ENCODE measurements around the gene ST6GALNAC2.

Gene ST6GALNAC2

DNA sequence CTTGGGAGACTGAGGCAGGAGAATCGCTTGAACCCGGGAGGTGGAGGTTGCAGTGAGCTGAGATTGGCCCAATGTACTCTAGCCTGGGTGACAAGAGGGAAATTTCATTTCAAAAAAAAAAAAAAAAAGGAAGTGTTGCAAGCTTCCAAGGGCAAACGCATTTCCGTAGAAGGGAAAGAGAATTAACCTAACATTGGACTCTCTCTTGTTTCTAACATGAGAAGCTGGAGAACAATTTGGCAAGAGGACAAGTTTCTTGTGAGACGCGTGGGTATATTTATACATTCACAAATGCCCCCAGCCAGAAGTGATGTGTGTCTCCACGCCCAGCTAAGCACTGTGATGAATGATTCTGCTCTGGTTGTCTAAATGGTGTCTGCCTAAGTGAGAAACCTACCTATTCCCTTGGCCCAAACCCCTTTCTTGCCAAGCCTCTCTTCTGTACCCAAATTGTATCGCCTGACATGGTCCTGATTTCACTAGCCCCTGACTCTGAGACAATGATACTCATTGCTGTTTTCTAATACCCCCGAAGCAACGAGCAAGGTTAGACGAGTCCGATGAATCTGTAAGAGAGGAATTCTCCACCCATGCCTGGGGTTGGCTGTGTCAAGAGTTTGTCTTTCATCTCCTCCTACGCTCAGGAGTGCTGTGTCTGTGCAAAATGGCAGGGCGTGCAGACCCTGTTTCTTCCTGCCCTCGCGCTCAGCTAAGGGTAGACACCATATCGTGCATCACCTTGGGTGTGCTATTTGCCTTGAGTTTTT lies 14.2 kb upstream of the ST6GALNAC2 start:
- DNase-seq: no peak

DNA sequence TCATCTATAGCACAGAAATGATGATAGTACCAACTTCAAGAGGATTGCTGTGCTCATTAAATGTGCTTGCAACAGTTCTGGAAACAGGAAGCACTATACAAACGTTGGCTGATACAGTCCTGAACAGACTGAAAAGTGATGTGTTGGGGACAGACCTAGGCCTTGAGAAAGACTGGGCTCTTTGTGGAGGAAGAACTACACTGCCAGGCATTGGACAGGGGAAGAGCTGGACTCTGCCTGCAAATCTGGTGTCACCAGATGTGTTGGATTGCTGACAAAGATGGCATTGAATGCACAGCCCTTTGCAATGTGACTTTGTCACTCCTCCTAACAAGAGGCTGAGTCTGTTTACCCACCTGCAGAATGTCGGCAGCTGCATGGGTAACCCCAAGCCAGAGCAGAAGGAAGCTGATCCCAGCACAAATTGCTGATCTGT lies 12.4 kb upstream of the ST6GALNAC2 start:
- no peak for DNase-seq

DNA sequence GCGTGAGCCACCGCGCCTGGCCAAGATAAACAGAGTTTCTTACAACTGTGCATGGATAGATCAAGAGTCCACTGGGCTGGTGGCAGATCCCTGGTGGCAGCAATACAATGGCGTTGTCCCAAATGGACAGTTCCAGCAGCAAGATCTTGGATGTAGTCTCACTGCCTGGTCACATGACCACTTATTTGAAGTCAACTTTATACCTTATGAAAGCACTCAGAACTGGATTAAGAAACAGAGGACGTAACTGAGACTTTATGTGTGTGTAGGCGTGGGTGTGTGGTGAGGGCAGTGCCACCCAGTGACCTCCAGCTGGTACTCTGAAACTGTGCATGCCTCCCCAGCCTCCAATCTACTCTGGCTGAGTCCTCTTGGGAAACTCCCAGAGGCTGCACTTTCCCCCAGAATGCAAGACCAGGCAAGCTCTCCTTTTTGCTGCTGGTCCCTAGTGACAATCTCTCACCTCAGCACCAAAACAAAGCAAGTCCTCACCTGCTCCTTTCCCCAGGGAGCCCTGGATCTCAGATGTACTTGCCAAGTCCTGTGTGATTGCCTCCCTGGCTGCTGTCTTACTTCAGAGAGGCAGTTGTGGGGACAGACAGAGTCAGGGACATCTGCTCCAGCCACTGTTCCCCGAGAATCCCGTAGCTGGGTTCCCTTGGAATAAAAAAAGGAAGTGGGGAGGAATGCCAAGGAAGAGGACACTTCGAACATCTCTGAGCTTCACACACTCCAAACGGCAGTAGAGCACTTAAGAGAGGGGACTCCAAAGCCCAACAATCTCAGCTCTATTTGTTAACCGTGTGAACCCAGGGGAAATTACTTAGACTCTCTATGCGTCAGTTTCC lies 11.7 kb upstream of the ST6GALNAC2 start:
- DNase-seq: no peak

DNA sequence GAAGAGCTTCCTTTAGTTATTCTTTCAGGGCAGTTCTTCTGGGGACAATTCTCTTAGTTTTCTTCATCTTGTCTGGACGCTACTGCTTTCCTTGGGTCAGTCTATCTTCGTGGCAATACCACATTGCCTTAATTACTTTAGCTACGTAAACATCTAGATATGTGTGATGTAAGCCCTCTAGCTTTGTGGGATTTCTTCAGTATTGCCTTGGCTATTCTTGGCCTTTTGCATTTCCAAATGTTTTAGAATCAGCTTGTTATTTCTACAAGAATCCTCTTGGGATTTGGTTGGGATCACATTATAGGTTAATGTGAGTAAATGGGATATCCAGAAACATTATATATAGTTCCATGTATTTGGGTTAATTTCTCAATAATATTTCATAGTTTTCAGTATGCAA lies 9.0 kb upstream of the ST6GALNAC2 start:
- no peak for DNase-seq

DNA sequence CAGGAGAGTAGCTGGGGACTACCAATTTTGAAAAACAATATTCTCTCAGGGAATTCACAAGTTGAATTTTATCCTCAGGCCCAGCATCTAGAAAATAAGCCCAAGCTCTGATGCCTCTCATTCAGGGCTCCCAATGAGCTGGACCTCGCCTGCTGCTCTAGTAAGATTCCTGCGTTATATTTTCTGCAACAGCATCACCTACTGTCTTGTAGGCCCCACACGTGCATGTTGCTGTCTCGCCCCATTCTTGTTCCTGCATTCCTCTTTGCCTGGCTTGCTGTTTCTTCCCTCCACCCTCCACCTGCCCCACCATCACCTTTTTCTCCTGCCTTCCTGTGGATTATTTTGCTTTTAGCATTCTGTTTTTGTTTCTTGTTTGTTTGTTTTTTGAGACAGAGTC lies 8.3 kb upstream of the ST6GALNAC2 start:
- DNase-seq: no peak

DNA sequence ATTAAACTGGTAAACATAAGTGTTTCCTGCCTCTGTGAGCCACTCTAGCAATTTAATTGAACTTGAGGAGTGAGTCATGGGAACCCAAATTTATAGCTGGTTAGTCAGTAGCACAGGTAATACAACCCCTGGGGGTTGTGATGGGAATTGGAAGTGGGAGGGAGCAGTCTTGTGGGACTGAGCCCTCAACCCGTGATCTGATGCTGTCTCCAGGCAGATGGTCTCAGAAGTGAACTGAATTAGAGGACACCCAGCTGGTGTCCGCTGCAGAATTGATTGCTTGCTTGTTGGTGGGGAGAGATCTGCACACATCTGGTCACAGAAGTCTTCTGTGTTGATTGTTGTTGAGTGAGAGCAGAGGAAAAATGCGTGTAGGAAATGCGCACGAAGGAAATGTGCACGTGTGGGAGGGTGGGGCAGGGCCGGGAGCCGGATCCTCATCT lies 7.7 kb upstream of the ST6GALNAC2 start:
- no peak for DNase-seq

DNA sequence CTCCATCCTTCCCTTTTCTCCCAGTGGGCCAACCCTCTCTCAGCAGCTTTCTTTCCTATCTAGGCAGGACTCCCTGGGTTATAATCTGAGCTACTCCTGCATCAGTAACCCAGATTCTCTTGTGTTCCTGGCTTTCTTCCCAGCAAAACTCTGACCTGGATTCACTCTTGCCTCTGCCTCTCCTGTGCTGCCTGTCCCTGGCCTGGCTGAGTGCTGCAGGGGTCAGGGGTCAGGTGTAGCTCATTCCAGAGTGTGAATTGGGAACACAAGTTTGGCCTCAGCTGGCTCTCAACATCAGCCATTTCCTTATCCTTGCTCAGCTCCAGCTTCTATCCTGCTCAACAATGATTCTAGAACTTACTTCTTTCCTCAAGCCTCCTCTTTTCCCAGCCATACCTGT lies 2.5 kb upstream of the ST6GALNAC2 start:
- DNase-seq: no peak

DNA sequence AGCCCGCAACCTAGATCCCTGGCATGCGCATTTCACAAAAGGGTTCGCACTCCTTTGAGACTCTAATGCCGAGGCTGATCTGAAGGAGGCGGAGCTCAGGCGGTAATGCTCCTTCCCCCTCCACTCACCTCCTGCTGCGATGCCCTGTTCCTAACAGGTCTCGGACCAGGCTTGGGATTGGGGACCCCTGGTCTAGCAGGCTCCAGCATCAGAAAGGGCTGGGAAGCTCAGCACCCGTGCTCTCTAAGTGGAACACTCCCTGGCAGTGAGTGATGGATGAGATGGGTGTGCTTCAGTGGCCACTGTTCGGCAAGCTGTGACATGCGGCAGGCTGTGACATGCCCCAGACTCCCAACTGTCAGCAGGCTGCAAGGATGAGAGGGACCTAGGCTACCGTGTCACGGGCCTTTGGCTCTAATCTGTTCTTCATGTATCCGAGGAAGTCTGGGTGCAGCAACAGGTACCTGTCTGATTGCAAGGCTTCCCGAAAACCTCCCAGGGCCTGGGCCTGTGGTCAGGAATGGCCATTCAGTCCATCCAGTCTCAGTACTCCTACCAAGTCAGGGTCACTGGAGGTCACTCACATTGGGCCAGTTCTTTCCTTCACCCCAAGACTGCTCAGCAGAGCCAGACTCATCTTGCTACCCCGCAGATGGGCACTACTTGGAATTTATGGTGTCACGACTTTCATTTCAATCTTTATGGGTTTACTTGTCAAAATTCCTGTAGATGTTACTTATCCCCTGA lies 1.3 kb upstream of the ST6GALNAC2 start:
- no peak for DNase-seq

DNA sequence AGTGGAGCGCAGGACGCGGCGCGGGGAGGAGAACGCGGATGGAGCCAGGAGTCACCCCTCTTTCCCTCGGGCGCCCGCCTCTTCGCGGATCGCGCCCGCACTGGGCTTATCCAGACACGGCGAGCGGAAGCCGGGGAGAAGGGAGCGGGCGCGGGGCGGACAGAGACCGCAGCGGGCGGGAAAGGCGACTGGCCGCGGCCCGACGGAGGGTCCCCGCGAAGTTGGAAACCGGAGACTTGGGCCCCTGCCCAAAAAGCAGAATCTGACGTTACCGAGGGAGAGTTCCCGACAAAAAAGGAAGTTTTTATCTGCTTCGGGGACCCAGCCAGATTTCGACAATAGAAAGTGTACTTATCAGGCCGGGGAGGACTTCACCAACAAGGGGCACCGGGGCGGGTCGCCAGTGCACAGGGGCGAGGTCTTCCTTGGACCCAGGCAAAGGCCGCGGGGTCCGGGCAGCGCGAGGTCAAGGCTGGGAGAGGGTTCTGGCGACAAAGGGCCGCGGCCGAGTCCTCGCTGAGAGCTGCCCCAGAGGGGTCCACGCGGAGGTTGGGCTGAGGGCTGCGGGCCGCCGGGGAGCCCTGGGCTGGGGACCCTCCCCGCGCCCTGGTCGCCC lies 519 bp downstream of the ST6GALNAC2 start:
- no peak for DNase-seq

DNA sequence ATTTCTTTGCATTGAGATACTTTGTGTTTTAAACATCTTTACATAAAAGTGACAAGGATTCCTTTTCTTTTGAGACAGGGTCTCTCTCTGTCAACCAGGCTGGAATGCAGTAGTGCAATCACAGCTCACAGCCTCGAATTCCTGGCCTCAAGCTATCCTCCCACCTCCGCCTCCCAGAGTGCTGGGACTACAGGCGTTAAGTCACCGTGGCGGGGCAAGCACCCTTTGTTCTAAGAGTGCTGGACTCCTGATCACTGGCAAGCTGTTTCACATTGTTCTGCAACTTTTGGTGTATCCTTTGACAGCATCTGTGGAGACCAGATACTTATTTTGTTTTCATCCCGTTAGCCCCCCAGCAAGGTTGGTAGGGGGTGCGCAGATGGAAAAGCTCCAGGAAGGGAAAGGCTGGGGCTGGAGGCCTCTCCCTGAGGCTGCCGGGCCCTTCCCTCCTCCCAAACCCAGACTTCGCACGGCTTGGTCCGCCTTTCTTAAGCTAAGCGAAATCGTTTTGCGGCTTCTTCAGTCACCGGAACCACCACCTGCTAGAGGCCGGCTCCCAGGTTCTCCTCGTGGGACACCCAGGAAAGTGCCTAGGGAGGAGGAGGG lies 1.1 kb downstream of the ST6GALNAC2 start:
- DNase-seq: no peak

DNA sequence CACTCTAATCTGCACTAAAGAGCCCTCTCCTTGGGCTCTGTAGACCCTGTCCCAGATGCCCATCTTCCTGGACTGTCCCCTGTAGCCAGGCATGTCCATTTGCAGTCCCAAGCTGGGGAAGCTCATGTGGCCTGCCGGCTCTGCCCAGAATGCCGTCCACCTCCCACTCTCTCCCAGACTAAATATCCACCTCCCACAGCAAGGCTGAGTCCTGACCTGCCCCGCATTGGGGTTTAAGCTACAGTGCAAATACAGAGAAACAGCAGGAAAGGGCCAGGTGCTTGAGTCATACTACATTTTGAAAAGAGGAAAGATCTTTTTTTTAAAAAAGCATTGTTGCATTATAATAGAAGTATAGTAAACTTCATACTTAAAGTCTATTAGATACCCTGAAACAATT lies 3.0 kb downstream of the ST6GALNAC2 start:
- DNase-seq: no peak

DNA sequence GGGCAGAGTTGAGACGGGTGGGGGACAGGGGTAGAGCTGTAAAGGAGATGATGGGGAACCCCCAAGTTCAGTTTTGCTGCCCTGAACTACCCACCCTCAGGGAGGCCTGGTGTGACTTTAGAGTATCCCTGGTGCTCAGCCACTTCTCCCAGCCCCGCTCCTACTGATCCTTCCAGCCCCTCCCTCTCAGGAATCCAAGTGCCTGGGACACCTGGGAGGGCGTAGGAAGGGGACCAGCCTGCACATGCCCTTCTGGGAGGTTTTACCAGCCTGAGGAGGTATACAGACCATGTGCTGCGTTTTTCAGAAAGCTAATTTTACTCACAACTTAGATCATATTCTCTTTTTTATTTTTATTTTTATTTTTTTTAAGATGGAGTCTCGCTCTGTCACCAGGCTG lies 4.1 kb downstream of the ST6GALNAC2 start:
- no peak for DNase-seq

DNA sequence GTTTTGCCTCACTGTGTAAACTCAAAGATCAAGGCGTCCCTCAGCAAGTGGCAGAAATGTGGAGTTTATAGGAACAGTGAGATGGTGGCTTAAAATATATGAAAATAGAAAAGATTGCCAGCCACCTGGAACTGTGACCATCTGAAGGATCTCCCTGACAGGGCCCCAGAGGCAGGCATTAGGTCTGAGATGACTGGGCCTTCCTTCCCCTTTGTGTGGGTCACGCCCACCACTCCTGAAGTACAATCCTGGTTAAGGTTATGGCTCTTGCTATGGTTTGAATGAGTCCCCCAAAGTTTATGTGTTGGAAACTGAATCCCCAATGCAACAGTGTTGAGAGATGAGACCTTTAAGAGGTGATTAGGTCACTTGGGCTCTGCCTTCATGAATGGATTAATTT lies 6.4 kb downstream of the ST6GALNAC2 start:
- DNase-seq: no peak

DNA sequence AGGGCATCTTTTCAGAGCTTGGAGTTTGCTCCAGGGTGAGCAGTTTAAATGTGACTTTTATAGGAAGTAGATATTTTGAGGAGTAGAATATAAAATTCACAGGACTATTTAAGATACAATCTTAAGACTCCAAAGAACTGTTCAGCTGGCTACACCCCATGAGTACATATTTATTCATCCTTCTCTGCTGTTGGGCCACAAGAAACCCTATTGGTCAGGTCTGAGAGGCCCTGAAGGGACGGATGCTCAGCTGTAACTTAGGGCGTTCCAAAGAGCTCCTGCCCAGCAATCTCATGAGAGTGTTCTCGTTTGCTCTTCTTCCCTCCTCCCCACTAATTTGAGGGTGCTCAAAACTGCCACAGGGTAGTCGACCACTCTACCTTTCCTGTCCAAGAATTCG lies 7.3 kb downstream of the ST6GALNAC2 start:
- DNase-seq: no peak

DNA sequence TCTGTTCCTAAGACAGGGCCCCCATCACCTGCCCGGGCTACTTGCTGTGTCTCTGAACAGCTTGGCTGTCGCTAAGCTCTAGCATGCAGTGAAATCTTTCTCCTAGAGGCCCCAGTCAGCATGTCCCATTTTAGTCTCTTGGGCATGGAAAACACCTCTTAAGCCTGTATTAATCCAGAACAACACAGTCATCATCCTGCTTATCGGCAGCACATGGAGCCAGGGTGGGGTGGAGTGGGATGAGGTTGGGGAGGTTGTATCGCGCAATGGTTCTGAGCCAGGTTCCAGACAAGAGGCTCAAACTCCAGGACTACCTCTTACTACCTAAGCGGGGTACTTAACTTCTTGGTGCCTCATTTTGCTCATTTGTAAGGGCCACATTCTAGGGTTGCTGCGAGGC lies 7.8 kb downstream of the ST6GALNAC2 start:
- DNase-seq: no peak

DNA sequence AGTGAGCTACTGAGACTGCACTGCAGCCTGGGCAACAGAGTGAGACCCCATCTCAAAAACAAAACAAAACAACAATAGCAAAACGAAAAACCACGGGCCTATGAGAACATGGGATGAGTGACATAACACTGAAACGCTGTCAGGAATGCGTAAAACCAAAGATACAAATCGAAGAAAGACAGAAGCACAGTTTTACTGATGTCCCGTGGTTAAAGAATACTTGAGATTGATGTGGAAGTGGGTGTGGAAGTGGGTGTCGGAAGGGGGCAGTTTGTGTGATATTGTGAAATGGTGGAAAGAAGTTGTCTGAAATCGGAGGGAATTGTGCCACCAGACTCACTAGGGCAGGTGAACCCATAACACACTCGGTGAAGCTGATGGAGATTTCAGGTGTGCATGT lies 9.5 kb downstream of the ST6GALNAC2 start:
- no peak for DNase-seq

DNA sequence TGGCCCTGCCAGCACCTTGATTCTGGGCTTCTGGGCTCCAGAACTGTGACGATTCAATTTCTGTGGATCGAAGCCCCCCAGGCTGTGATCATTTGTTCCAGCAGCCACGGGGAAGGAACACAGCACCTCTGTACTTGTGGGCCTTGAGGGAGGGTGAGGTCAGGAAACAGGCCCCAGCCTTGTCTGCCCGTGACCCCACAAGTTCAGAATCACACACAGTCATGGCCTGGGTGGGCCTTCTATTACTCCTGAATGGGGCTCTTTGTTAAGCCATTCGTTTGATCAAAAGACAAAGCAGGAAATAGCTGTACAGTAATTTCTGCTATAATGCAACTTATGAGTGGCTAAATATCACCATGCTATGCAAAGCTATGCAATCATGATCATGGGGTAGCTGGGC lies 10.1 kb downstream of the ST6GALNAC2 start:
- no peak for DNase-seq

DNA sequence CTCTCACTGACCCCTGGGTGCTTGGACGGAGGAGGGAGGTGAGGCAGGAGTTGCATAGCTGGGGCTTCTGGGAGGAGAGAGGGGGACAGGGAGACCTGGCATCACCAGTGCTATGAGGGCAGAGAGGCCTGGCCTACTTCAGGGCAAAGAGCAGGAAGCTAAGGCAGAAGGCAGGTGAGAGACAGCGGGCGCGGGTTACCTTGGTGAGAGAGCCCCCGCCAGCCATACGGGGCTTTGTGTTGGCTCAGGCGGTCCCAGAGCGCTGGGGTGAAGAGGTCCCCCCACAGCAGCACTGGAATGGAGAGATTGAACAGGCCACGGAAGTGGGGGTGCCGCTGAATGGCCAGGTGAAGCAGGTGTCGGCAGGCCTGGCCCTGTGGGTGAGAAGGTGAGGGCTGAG lies 11.5 kb downstream of the ST6GALNAC2 start:
- DNase-seq: no peak

DNA sequence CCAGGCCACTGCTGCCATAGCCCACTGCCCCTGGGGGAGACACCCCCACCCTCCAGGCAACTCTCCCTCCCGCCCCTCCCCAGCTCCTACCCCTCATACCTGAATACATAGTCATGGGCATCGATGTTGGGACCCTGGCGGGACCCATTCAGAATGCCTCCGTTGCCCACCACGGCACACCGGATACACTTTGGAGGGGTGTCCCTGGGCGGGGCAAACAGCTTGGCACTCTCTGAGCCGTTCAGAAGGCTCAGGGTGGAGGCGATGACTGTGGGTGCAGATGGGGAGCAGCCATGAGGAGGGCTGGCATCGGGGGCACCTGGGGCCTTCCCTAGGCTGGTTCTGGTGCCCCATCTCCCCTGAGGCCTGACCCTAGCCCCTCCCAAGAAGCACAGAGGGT lies 12.6 kb downstream of the ST6GALNAC2 start:
- DNase-seq: no peak

DNA sequence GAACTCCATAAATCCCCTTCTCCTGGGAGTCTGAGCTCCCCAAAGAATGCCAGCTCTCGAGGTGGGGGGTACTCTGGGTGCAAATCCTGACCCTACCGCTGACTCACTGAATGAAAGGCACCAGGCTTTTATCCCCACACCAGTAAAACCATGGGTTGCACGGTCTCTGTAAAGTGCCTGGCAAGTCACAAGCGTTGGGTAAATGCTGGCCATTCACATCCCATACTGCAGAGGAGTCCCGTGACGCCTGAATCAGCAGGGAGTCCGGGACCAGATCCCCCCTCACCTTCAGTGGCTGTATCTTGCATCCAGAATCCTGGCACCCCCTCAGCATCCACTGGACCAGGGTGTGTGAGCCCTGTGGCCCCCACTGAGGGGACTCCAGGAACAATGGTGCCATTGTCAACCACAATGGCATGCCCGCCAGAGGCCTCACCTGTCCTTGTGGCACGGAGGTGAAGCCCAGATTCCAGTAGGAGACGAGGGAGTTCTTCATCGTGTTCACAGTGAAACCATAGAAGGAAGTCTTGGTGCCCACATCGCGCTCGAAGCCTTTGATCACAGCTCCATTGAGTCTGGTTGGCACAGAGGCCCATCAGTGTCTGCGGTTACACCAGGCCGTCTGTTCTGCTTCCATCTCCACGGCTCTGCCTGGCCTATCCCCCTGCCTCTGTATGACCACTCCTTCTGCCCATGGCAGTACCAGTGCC lies 13.3 kb downstream of the ST6GALNAC2 start:
- DNase-seq: no peak

DNA sequence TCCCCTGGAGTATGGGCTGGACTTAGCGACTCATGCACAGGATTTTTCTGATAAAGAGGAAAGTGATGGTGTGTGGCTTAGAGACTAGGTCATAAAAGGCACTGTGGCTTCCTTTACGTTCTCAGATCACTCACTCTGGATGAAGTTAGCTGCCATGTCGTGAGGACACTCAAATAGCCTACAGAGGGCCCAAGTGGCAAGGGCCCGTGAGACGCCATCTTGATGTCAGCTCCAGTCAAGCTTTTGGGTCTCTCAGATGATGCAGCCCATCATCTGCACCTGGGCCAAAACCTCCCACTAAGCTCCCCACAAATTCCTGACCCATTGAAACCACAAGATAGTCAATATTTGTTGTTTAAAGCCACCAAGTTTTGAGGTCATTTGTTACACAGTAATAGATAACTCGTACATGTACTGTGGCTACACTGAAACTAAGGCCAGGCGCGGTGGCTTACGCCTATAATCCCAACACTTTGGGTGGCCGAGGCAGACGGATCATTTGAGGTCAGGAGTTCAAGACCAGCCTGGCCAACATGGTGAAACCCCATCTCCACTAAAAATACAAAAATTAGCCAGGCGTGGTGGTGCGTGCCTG lies 14.7 kb downstream of the ST6GALNAC2 start:
- no peak for DNase-seq

DNA sequence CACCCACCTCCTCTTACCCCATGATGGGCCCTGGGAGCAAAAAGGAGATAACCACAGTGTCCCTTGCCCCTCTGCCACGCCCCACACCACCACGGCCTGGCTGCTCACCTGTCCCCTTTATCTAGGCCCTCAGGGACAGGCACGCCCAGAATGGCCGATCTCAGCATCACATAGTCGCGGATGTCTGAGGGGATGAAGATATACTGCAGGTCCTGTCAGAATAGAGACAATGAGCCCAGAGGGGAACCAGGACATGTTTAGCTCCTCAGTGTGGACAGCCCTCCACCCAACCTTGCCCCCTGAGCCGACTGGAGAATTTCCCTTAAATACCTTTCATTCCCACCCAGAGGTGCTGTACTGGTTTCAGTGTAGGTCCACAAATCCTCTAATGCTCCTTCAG lies 15.2 kb downstream of the ST6GALNAC2 start:
- DNase-seq: no peak

All from T1000 (cell line).